ENCODE data around the gene SPNS2. TPM values are rescaled to one million over a fixed set of nuclear protein-coding genes. Genes with fewer than 3 reads are reported as not detected.
A peak's percentile ranks its signal among the peaks of the same experiment; 100 is the strongest.

The SPNS2 gene, protein sequence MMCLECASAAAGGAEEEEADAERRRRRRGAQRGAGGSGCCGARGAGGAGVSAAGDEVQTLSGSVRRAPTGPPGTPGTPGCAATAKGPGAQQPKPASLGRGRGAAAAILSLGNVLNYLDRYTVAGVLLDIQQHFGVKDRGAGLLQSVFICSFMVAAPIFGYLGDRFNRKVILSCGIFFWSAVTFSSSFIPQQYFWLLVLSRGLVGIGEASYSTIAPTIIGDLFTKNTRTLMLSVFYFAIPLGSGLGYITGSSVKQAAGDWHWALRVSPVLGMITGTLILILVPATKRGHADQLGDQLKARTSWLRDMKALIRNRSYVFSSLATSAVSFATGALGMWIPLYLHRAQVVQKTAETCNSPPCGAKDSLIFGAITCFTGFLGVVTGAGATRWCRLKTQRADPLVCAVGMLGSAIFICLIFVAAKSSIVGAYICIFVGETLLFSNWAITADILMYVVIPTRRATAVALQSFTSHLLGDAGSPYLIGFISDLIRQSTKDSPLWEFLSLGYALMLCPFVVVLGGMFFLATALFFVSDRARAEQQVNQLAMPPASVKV
- total RNA-seq = 0.66 TPM in 1 of 2 replicates, not detected in the other
- total RNA-seq (2013) = 0.21 TPM
- 0.17 and 0.48 TPM in 2 replicates for polyA plus RNA-seq
- 0.34 and 0.36 TPM in 2 replicates for polyA minus RNA-seq

GRCh38 chr17:4498461-4499397, at the start of gene SPNS2:
Gene SPNS2 (plus strand): TSS chr17:4498881. CDS start chr17:4499048, 167 bp downstream.
- H3K27ac ChIP-seq (ENCODE audit: low read length in 2 of 2) = no peak within 1 kb of the TSS
- H3K79me2 ChIP-seq (ENCODE audit: control insufficient read depth, insufficient read depth, low read length) = no peaks in the 10 kb centered on the region
- H3K9ac ChIP-seq (ENCODE audit: low read length) = peak within 1 kb of the TSS; percentile 54
- Mint-ChIP-seq H3K4me3 (peak within 1 kb of the TSS; percentile 85), H3K27me3 (peaks cover 39% of the 10 kb centered on the region), H3K9me3 (ENCODE audit: insufficient read depth) (no peaks in the 10 kb centered on the region), H3K27ac (no peak within 1 kb of the TSS), H3K4me1 (peaks cover 26% of the 10 kb centered on the region)
- peaks cover 0 to 10% (median 0%) of the 10 kb centered on the region in 3 donors for H3K9me3 ChIP-seq (ENCODE audit: control extremely low read depth in 1 of 3, control insufficient read depth in 2 of 3, insufficient read depth in 1 of 3, low read length in 2 of 3)
- ChIA-PET POLR2A (no interaction called here), CTCF (no interaction called here)
- no peaks in the 10 kb centered on the region for H4K20me1 ChIP-seq (ENCODE audit: control insufficient read depth, insufficient read depth, low read length, poor library complexity, severe bottlenecking)
- ATAC-seq (ENCODE audit: low read depth) (peak; percentile 80), DNase-seq (peak; percentile 75)
- intact Hi-C loops (cut with micrococcal nuclease) = no loop called here
- H3K36me3 ChIP-seq (replicated peaks in 1 of 2; ENCODE audit: control extremely low read depth in 1 of 2, control insufficient read depth in 1 of 2, extremely low read depth in 1 of 2, insufficient read depth in 2 of 2, low read length in 1 of 2) = no peaks in the 10 kb centered on the region
- peaks cover 38 to 41% of the 10 kb centered on the region in 2 donors for H3K4me1 ChIP-seq (ENCODE audit: control insufficient read depth in 2 of 2, insufficient read depth in 2 of 2, low read length in 2 of 2)
- peaks cover 0 to 48% (median 31%) of the 10 kb centered on the region in 4 experiments for H3K27me3 ChIP-seq (replicated peaks in 1 of 4; ENCODE audit: control extremely low read depth in 1 of 4, control insufficient read depth in 3 of 4, insufficient read depth in 4 of 4, low read length in 3 of 4)
- peak within 1 kb of the TSS; percentile 51 for H2AFZ ChIP-seq (ENCODE audit: insufficient read depth, low read depth, low read length, poor library complexity, severe bottlenecking)
- TF ChIP-seq CTCF (IDR thresholded peaks at IDR 0.05) = no peak
- no peak for TF ChIP-seq EZH2 (IDR thresholded peaks at IDR 0.05; ENCODE audit: borderline replicate concordance, insufficient read depth, low read depth, low read length, poor library complexity, severe bottlenecking)
- 1% methylated on average over 115 of the region's 117 CpGs for WGBS (ENCODE audit: insufficient coverage)
- peak within 1 kb of the TSS; percentile 88 for H3K4me2 ChIP-seq (replicated peaks; ENCODE audit: low read depth, low read length, poor library complexity, severe bottlenecking)
- H3K4me3 ChIP-seq (ENCODE audit: control extremely low read depth in 1 of 5, extremely low read depth in 1 of 5, insufficient read depth in 1 of 5, low read depth in 2 of 5, low read length in 4 of 5) = peak within 1 kb of the TSS in 3 of 5 experiments; percentile 29 to 52 (median 40)

All from B cell (primary cell).